Transverse colon (tissue), 4 donors: ENCODE data around the gene FBXL2. TPM values are rescaled to one million over a fixed set of nuclear protein-coding genes. Genes with fewer than 3 reads are reported as not detected.
A peak's percentile ranks its signal among the peaks of the same experiment; 100 is the strongest.

Source experiments
- DNase-seq: peaks from one replicate; pipeline ENCODE4 v3.0.0-alpha.2; 2019
- H3K27ac ChIP-seq, 4 donors: fragments of 200-600 bp; sonication (generic); 2 replicates each; pipeline ENCODE4 v1.5.1; 2016 to 2018; ENCODE audit warnings: inconsistent platforms in 4 of 4
- H3K27me3 ChIP-seq: fragments of 200-600 bp; sonication (generic); 2 replicates; pipeline ENCODE4 v1.5.1; 2017; ENCODE audit warnings: inconsistent platforms
- H3K36me3 ChIP-seq, 4 donors: fragments of 200-600 bp; sonication (generic); 2 replicates each; pipeline ENCODE4 v1.5.1; 2017 to 2019; ENCODE audit warnings: inconsistent platforms in 4 of 4
- H3K4me1 ChIP-seq, 4 donors: fragments of 200-600 bp; sonication (generic); 2 replicates each; pipeline ENCODE4 v1.5.1; 2017 to 2020; ENCODE audit warnings: inconsistent platforms in 4 of 4
- H3K4me3 ChIP-seq, 4 donors: fragments of 200-600 bp; sonication (generic); 1 replicate in 1 of 4; 2 replicates in 3 of 4; pipeline versions ENCODE4 v1.5.1 to v1.6.1; 2017 to 2019; ENCODE audit warnings: inconsistent platforms in 4 of 4
- H3K9me3 ChIP-seq, 2 donors: fragments of 200-600 bp; sonication (generic); 2 replicates each; pipeline ENCODE4 v1.5.1; 2017 to 2019; ENCODE audit warnings: inconsistent platforms in 2 of 2
- CTCF ChIP-seq, 5 experiments: fragments of 200-600 bp in 3 of 5; fragments of 450-650 bp in 2 of 5; sonication (generic) in 3 of 5; IDR thresholded peaks; 1 replicate in 2 of 5; 2 replicates in 3 of 5; pipeline ENCODE4 v1.5.1; 2016 to 2017; ENCODE audit warnings: antibody characterized with exemption in 5 of 5, inconsistent platforms in 3 of 5, mild to moderate bottlenecking in 2 of 5, moderate library complexity in 1 of 5
- EP300 ChIP-seq: sonication (generic); formaldehyde crosslinking; IDR thresholded peaks from one replicate; pipeline ENCODE4 v1.6.1; 2017; ENCODE audit warnings: antibody characterized with exemption, low read depth
- POLR2A ChIP-seq: fragments of 450-650 bp; IDR thresholded peaks from one replicate; pipeline ENCODE4 v1.6.1; 2016; ENCODE audit warnings: antibody characterized with exemption, mild to moderate bottlenecking, moderate library complexity
- POLR2AphosphoS5 ChIP-seq, 3 donors: sonication (generic); formaldehyde crosslinking; IDR thresholded peaks; one replicate each; pipeline ENCODE4 v1.6.1; 2016; ENCODE audit warnings: antibody characterized with exemption in 3 of 3
- WGBS, 2 donors: methylation state at CpG; one replicate each; pipeline ENCODE4 v1.1.5; 2018; ENCODE audit warnings: low coverage in 1 of 2; 5-methylcytosine and 5-hydroxymethylcytosine counted together
- in situ Hi-C, 4 donors: fragments of 200-750 bp; cut with MboI; loops; one replicate each; pipeline versions ENCODE4 v1.15.0 to v1.15.1; 2017; ENCODE audit warnings: low sequenced_read_pairs in 3 of 4, low pct_ligation_motif_present in 1 of 4, low pct_unique_long_range_greater_than_20kb in 1 of 4
- intact Hi-C: fragments of 100-400 bp; cut with DNase I; formaldehyde crosslinking; loops from one replicate; pipeline ENCODE4 v1.15.1; 2023; ENCODE audit warnings: low total_unique reads
- total RNA-seq, 4 donors: library from RNA; depleted of rRNA; stranded (reverse); fragments of >200 nt; gene quantifications; one replicate each; pipeline ENCODE4 v1.1.0, GENCODE V29; 2016

FBXL2 gene
- total RNA-seq, 4 donors from 2014 or later = 1.6 to 3.0 (median 2.6) TPM

- Histone ChIP-seq H3K27ac (no peak overlapping the region), H3K27me3 (no peaks in the 10 kb centered on the region), H3K4me3 (peak overlapping the region in 1 of 4 donors; percentile 25), H3K9me3 (no peaks in the 10 kb centered on the region), H3K4me1 (peaks cover 0 to 18% (median 10%) of the 10 kb centered on the region in 4 donors), H3K36me3 (no peaks in the 10 kb centered on the region)
- in situ Hi-C loops = loop anchor here in 2 of 4 donors (25.0 kb wide), 2 partner anchors 218 to 418 kb away; no protein-coding TSS in a partner anchor
- 31 to 44% methylated on average over 5 of the region's 5 CpGs for WGBS, 2 donors
- intact Hi-C loops = loop anchor here (10.0 kb wide), 1 partner anchor 211 kb away; no protein-coding TSS in a partner anchor
- DNase-seq = no peak
- TF ChIP-seq POLR2AphosphoS5 (IDR thresholded peaks at IDR 0.05) (no peak), EP300 (no peak), CTCF (IDR thresholded peaks at IDR 0.05) (no peak), POLR2A (no peak)
Measured at GRCh38 chr3:33355611-33356010, 78.4 kb downstream of the FBXL2 start.

- Histone ChIP-seq H3K4me1 (peaks cover 0 to 18% (median 11%) of the 10 kb centered on the region in 4 donors), H3K4me3 (no peak overlapping the region), H3K36me3 (no peaks in the 10 kb centered on the region), H3K27ac (no peak overlapping the region), H3K9me3 (no peaks in the 10 kb centered on the region), H3K27me3 (no peaks in the 10 kb centered on the region)
- in situ Hi-C loops (loop anchor here in 2 of 4 donors (25.0 kb wide), 2 partner anchors 221 to 421 kb away; no protein-coding TSS in a partner anchor), intact Hi-C loops (loop anchor here (10.0 kb wide), 1 partner anchor 213 kb away; no protein-coding TSS in a partner anchor)
- WGBS, 2 donors = 70 to 88% methylated on average over 4 of the region's 4 CpGs
- TF ChIP-seq POLR2AphosphoS5 (IDR thresholded peaks at IDR 0.05) = no peak
- DNase-seq = no peak
Measured at GRCh38 chr3:33358172-33358781, 81.0 kb downstream of the FBXL2 start.

- no peak overlapping the region for H3K4me3 ChIP-seq
- no peaks in the 10 kb centered on the region for H3K9me3 ChIP-seq
- WGBS, 2 donors = 35% methylated on average over 1 of the region's 1 CpG; no CpG with 5 or more reads in 1 of the 2 donors
- H3K36me3 ChIP-seq = no peaks in the 10 kb centered on the region
- in situ Hi-C loops = loop anchor here in 3 of 4 donors (10.0 to 25.0 kb wide), 4 partner anchors 223 to 423 kb away; partner anchors contain the start of gene CCR4 (in 1 of the 3)
- H3K4me1 ChIP-seq = peaks cover 0 to 17% (median 10%) of the 10 kb centered on the region in 4 donors
- no peaks in the 10 kb centered on the region for H3K27me3 ChIP-seq
- TF ChIP-seq EP300 (no peak), CTCF (IDR thresholded peaks at IDR 0.05) (no peak), POLR2AphosphoS5 (IDR thresholded peaks at IDR 0.05) (no peak), POLR2A (no peak)
- DNase-seq = no peak
- H3K27ac ChIP-seq = no peak overlapping the region
- intact Hi-C loops = no loop called here
Measured at GRCh38 chr3:33360136-33360825, 83.0 kb downstream of the FBXL2 start.

- in situ Hi-C loops (loop anchor here in 3 of 4 donors (10.0 to 25.0 kb wide), 4 partner anchors 226 to 426 kb away; partner anchors contain the start of gene CCR4 (in 1 of the 3)), intact Hi-C loops (no loop called here)
- peaks cover 0 to 10% (median 6%) of the 10 kb centered on the region in 4 donors for H3K4me1 ChIP-seq
- no peaks in the 10 kb centered on the region for H3K9me3 ChIP-seq
- TF ChIP-seq POLR2A (no peak), POLR2AphosphoS5 (IDR thresholded peaks at IDR 0.05) (no peak), EP300 (no peak), CTCF (IDR thresholded peaks at IDR 0.05) (no peak)
- H3K4me3 ChIP-seq = no peak overlapping the region
- H3K27ac ChIP-seq = no peak overlapping the region
- no peaks in the 10 kb centered on the region for H3K27me3 ChIP-seq
- no peak for DNase-seq
- WGBS, 2 donors = 74 to 77% methylated on average over 3 of the region's 3 CpGs
- no peaks in the 10 kb centered on the region for H3K36me3 ChIP-seq
Measured at GRCh38 chr3:33363113-33363800, 86.0 kb downstream of the FBXL2 start.
